ENCODE measurements around the gene PLA2G5. TPM values are rescaled to one million over a fixed set of nuclear protein-coding genes. Genes with fewer than 3 reads are reported as not detected.

Gene PLA2G5
- total RNA-seq, 1 experiment from 2014 or later = not detected

DNA sequence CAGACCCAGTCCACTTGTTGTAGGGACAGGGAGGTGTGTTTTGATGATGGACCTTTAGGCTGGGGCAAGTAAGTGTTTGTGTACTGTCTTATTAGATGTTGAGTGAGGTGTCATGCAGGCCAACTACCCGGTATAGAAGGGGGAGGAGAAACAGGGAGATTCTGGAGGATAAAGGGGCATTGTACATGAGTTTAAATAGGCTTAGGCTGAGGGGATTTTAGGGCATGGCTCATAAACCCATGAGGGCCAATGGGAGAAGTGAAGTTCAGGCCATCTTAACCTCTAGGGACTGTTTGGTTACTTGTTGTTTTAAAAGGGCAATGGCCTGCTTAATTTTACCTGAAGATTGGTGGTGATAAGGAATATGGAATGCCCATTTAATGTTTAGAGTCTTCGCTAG lies 38.2 kb upstream of the PLA2G5 start:
- Histone ChIP-seq H3K4me3 (ENCODE audit: low read depth, low read length) (no peak overlapping the region), H3K36me3 (ENCODE audit: control insufficient read depth, insufficient read depth, low read length) (no peaks in the 10 kb centered on the region), H3K27me3 (replicated peaks; ENCODE audit: control insufficient read depth, insufficient read depth, low read length) (no peaks in the 10 kb centered on the region), H3K4me1 (no peaks in the 10 kb centered on the region), H3K9me3 (peaks cover 8% of the 10 kb centered on the region; the same call in 1 of the 2 replicates)
- intact Hi-C loops (cut with micrococcal nuclease; ENCODE audit: unreplicated experiment) = no loop called here
- ChIA-PET POLR2A (no interaction called here), CTCF (no interaction called here)
- peaks cover 9% of the 10 kb centered on the region for H3K4me1 Mint-ChIP-seq (ENCODE audit: low read depth, unreplicated experiment)
- DNase-seq = no peak
- H3K27me3 Mint-ChIP-seq (ENCODE audit: insufficient read depth, unreplicated experiment) = no peaks in the 10 kb centered on the region
- H3K4me3 Mint-ChIP-seq (ENCODE audit: unreplicated experiment) = no peak overlapping the region
- no peaks in the 10 kb centered on the region for H3K36me3 Mint-ChIP-seq (ENCODE audit: insufficient read depth, unreplicated experiment)
- H3K9me3 Mint-ChIP-seq (ENCODE audit: unreplicated experiment) = peaks cover 22% of the 10 kb centered on the region
- no TSS peak for BruUV-seq (replicated peaks)
- TF ChIP-seq, protein P1, sequence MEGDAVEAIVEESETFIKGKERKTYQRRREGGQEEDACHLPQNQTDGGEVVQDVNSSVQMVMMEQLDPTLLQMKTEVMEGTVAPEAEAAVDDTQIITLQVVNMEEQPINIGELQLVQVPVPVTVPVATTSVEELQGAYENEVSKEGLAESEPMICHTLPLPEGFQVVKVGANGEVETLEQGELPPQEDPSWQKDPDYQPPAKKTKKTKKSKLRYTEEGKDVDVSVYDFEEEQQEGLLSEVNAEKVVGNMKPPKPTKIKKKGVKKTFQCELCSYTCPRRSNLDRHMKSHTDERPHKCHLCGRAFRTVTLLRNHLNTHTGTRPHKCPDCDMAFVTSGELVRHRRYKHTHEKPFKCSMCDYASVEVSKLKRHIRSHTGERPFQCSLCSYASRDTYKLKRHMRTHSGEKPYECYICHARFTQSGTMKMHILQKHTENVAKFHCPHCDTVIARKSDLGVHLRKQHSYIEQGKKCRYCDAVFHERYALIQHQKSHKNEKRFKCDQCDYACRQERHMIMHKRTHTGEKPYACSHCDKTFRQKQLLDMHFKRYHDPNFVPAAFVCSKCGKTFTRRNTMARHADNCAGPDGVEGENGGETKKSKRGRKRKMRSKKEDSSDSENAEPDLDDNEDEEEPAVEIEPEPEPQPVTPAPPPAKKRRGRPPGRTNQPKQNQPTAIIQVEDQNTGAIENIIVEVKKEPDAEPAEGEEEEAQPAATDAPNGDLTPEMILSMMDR (IDR thresholded peaks at IDR 0.05; ENCODE audit: insufficient read depth in 1 of 2, low read depth in 1 of 2, low read length in 1 of 2, severe bottlenecking in 1 of 2, unreplicated experiment in 1 of 2) = no peak
- no peak overlapping the region for H3K27ac Mint-ChIP-seq (ENCODE audit: unreplicated experiment)

DNA sequence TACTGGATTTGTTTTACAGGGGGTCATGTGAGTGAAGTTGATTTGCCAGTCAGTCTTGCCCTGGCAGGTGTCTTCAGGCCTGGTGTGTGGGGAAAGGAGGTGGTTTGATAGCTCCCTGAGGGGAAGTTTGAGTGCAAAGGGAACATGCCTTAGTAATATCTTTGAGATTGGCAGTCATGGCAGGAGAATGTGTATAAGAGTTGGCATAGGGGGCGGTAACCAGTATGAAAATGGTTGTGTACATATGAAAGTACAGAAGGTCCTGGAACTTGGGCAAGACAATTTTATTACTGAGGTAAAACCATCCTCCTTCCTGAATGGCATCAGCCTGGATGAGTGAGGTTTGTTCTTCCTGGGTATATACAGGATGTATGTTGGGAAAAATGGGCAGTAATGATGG lies 37.6 kb upstream of the PLA2G5 start:
- intact Hi-C loops (cut with micrococcal nuclease; ENCODE audit: unreplicated experiment) = no loop called here
- peaks cover 9% of the 10 kb centered on the region for H3K4me1 Mint-ChIP-seq (ENCODE audit: low read depth, unreplicated experiment)
- no peak overlapping the region for H3K4me3 Mint-ChIP-seq (ENCODE audit: unreplicated experiment)
- no peaks in the 10 kb centered on the region for H3K36me3 ChIP-seq (ENCODE audit: control insufficient read depth, insufficient read depth, low read length)
- no peaks in the 10 kb centered on the region for H3K4me1 ChIP-seq
- H3K4me3 ChIP-seq (ENCODE audit: low read depth, low read length) = no peak overlapping the region
- BruUV-seq (replicated peaks) = no TSS peak
- POLR2A ChIA-PET = no interaction called here
- H3K27ac Mint-ChIP-seq (ENCODE audit: unreplicated experiment) = no peak overlapping the region
- no peaks in the 10 kb centered on the region for H3K36me3 Mint-ChIP-seq (ENCODE audit: insufficient read depth, unreplicated experiment)
- H3K27me3 ChIP-seq (replicated peaks; ENCODE audit: control insufficient read depth, insufficient read depth, low read length) = no peaks in the 10 kb centered on the region
- peaks cover 22% of the 10 kb centered on the region for H3K9me3 Mint-ChIP-seq (ENCODE audit: unreplicated experiment)
- CTCF ChIA-PET = no interaction called here
- peaks cover 8% of the 10 kb centered on the region; the same call in 1 of the 2 replicates for H3K9me3 ChIP-seq
- TF ChIP-seq, protein P1 (IDR thresholded peaks at IDR 0.05; ENCODE audit: insufficient read depth in 1 of 2, low read depth in 1 of 2, low read length in 1 of 2, severe bottlenecking in 1 of 2, unreplicated experiment in 1 of 2) = no peak
- DNase-seq = no peak
- H3K27me3 Mint-ChIP-seq (ENCODE audit: insufficient read depth, unreplicated experiment) = no peaks in the 10 kb centered on the region

DNA sequence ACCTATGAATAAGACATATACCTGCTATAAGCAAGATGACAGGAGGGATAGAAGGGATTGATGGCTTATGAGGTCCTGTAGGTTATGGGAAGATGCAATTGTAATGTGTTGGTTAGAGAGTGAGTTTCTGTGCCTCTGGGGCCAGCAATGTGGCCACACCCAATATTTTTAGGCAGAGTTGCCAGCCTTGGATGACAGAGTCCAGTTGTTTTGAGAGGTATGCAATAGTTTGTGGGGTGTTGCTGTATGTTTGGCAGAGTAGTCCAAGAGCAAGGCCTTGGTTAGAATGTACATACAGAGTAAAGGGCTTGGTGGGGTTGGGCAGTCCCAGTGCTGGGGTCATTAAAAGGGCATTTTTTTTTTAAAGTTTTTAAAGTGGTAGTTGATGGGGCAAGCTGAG lies 36.6 kb upstream of the PLA2G5 start:
- no peak overlapping the region for H3K4me3 Mint-ChIP-seq (ENCODE audit: unreplicated experiment)
- H3K27me3 ChIP-seq (replicated peaks; ENCODE audit: control insufficient read depth, insufficient read depth, low read length) = no peaks in the 10 kb centered on the region
- no peak overlapping the region for H3K4me3 ChIP-seq (ENCODE audit: low read depth, low read length)
- no peaks in the 10 kb centered on the region for H3K36me3 ChIP-seq (ENCODE audit: control insufficient read depth, insufficient read depth, low read length)
- CTCF ChIA-PET = no interaction called here
- no peaks in the 10 kb centered on the region for H3K27me3 Mint-ChIP-seq (ENCODE audit: insufficient read depth, unreplicated experiment)
- POLR2A ChIA-PET = no interaction called here
- no peaks in the 10 kb centered on the region for H3K4me1 ChIP-seq
- peaks cover 8% of the 10 kb centered on the region; the same call in 1 of the 2 replicates for H3K9me3 ChIP-seq
- no peaks in the 10 kb centered on the region for H3K36me3 Mint-ChIP-seq (ENCODE audit: insufficient read depth, unreplicated experiment)
- no peak overlapping the region for H3K27ac Mint-ChIP-seq (ENCODE audit: unreplicated experiment)
- DNase-seq = no peak
- TF ChIP-seq, protein P1 (IDR thresholded peaks at IDR 0.05; ENCODE audit: insufficient read depth in 1 of 2, low read depth in 1 of 2, low read length in 1 of 2, severe bottlenecking in 1 of 2, unreplicated experiment in 1 of 2) = no peak
- intact Hi-C loops (cut with micrococcal nuclease; ENCODE audit: unreplicated experiment) = no loop called here
- no TSS peak for BruUV-seq (replicated peaks)
- peaks cover 22% of the 10 kb centered on the region for H3K9me3 Mint-ChIP-seq (ENCODE audit: unreplicated experiment)
- peaks cover 9% of the 10 kb centered on the region for H3K4me1 Mint-ChIP-seq (ENCODE audit: low read depth, unreplicated experiment)

All from Caco-2 (cell line).